H9 (cell line): ENCODE results near the gene SPOP. TPM values are rescaled to one million over a fixed set of nuclear protein-coding genes. Genes with fewer than 3 reads are reported as not detected.

Experiments
- DNase-seq: peaks from one replicate; pipeline ENCODE4 v3.0.0-alpha.2; 2017
- H2AFZ ChIP-seq: one replicate; pipeline ENCODE4 v1.6.1; 2013; ENCODE audit warnings: mild to moderate bottlenecking, low read length, control low read depth, moderate library complexity
- H2AK5ac ChIP-seq: 2 replicates; pipeline ENCODE4 v1.6.1; 2013; ENCODE audit warnings: low read length, control low read depth, mixed read lengths; ENCODE audit not compliant: insufficient read length
- H2BK120ac ChIP-seq: one replicate; pipeline ENCODE4 v1.6.1; 2013; ENCODE audit warnings: low read depth, mild to moderate bottlenecking, low read length, control low read depth, inconsistent platforms; ENCODE audit not compliant: poor library complexity, severe bottlenecking
- H2BK12ac ChIP-seq: 2 replicates; pipeline ENCODE4 v1.6.1; 2013; ENCODE audit warnings: low read length, control low read depth, mixed read lengths, low read depth; ENCODE audit not compliant: insufficient read length
- H2BK15ac ChIP-seq: 2 replicates; pipeline ENCODE4 v1.6.1; 2013; ENCODE audit warnings: low read depth, low read length, control low read depth
- H2BK20ac ChIP-seq: one replicate; pipeline ENCODE4 v1.6.1; 2013; ENCODE audit warnings: low read depth, mild to moderate bottlenecking, low read length, control low read depth, inconsistent platforms; ENCODE audit not compliant: poor library complexity, severe bottlenecking
- H2BK5ac ChIP-seq: 2 replicates; pipeline ENCODE4 v1.6.1; 2013; ENCODE audit warnings: low read length, control low read depth, mixed read lengths; ENCODE audit not compliant: insufficient read length
- H3K14ac ChIP-seq: 2 replicates; pipeline ENCODE4 v1.6.1; 2013; ENCODE audit warnings: low read length, control low read depth; ENCODE audit not compliant: insufficient read depth
- H3K18ac ChIP-seq: 2 replicates; pipeline ENCODE4 v1.6.1; 2013; ENCODE audit warnings: low read depth, mild to moderate bottlenecking, mixed read lengths, low read length, control low read depth; ENCODE audit not compliant: insufficient read length
- H3K23ac ChIP-seq: 2 replicates; pipeline ENCODE4 v1.6.1; 2013; ENCODE audit warnings: low read length, control low read depth, mixed read lengths, low read depth; ENCODE audit not compliant: insufficient read length
- H3K23me2 ChIP-seq: 2 replicates; pipeline ENCODE4 v1.6.1; 2013; ENCODE audit warnings: low read depth, mild to moderate bottlenecking, mixed read lengths, low read length, control low read depth; ENCODE audit not compliant: insufficient read length, poor library complexity, severe bottlenecking
- H3K27ac ChIP-seq: 2 replicates; pipeline ENCODE4 v1.5.1; 2013; ENCODE audit warnings: low read length, control low read depth, mixed read lengths, low read depth; ENCODE audit not compliant: insufficient read length
- H3K27me3 ChIP-seq: 2 replicates; pipeline ENCODE4 v1.6.1; 2013; ENCODE audit warnings: low read length, control low read depth, inconsistent platforms; ENCODE audit not compliant: insufficient read depth
- H3K4ac ChIP-seq: 2 replicates; pipeline ENCODE4 v1.6.1; 2013; ENCODE audit warnings: low read depth, mild to moderate bottlenecking, control low read depth, inconsistent platforms, low read length, moderate library complexity
- H3K4me1 ChIP-seq: 2 replicates; pipeline ENCODE4 v1.6.1; 2013; ENCODE audit warnings: low read length, control low read depth, inconsistent platforms; ENCODE audit not compliant: insufficient read depth
- H3K4me2 ChIP-seq: 2 replicates; pipeline ENCODE4 v1.6.1; 2013; ENCODE audit warnings: low read length, control low read depth, mixed read lengths; ENCODE audit not compliant: insufficient read length, insufficient read depth
- H3K56ac ChIP-seq: 2 replicates; pipeline ENCODE4 v1.6.1; 2013; ENCODE audit warnings: low read depth, mild to moderate bottlenecking, mixed read lengths, low read length, control low read depth; ENCODE audit not compliant: insufficient read length
- H3K79me1 ChIP-seq: 2 replicates; pipeline ENCODE4 v1.6.1; 2013; ENCODE audit warnings: low read depth, mild to moderate bottlenecking, moderate library complexity, low read length, control low read depth, inconsistent platforms; ENCODE audit not compliant: insufficient read depth, poor library complexity, severe bottlenecking
- H3K79me2 ChIP-seq: 2 replicates; pipeline ENCODE4 v1.6.1; 2013; ENCODE audit warnings: low read length, control low read depth, inconsistent platforms; ENCODE audit not compliant: insufficient read depth
- H3K9ac ChIP-seq: 2 replicates; pipeline ENCODE4 v1.6.1; 2013; ENCODE audit warnings: low read length, control low read depth, mixed read lengths; ENCODE audit not compliant: insufficient read length; ENCODE audit errors: extremely low read depth
- H3K9me3 ChIP-seq: one replicate; pipeline ENCODE4 v1.6.1; 2013; ENCODE audit warnings: low read depth, low read length, inconsistent platforms; ENCODE audit not compliant: control insufficient read depth
- H3T11ph ChIP-seq: one replicate; pipeline ENCODE4 v1.6.1; 2013; ENCODE audit warnings: mild to moderate bottlenecking, low read length, control low read depth, inconsistent platforms
- H4K20me1 ChIP-seq: one replicate; pipeline ENCODE4 v1.6.1; 2013; ENCODE audit not compliant: control insufficient read depth, insufficient read length, insufficient read depth
- H4K5ac ChIP-seq: 2 replicates; pipeline ENCODE4 v1.6.1; 2013; ENCODE audit warnings: low read depth, mild to moderate bottlenecking, mixed read lengths, low read length, control low read depth; ENCODE audit not compliant: insufficient read length
- H4K8ac ChIP-seq: replicated peaks from 2 replicates; pipeline ENCODE4 v1.6.1; 2013; ENCODE audit warnings: low read length, control low read depth, mixed read lengths, low read depth; ENCODE audit not compliant: insufficient read length
- H4K91ac ChIP-seq: 2 replicates; pipeline ENCODE4 v1.6.1; 2013; ENCODE audit warnings: low read depth, mild to moderate bottlenecking, moderate library complexity, mixed read lengths, low read length, control low read depth; ENCODE audit not compliant: insufficient read length
- H3K27ac Mint-ChIP-seq, 3 experiments: 2 replicates in 2 of 3; 3 replicates in 1 of 3; pipeline ENCODE4 v1.8.0; 2020 to 2021; ENCODE audit warnings: mixed read lengths in 3 of 3, mild to moderate bottlenecking in 1 of 3, moderate library complexity in 1 of 3
- H3K27me3 Mint-ChIP-seq: 2 replicates; pipeline ENCODE4 v1.8.0; 2021; ENCODE audit warnings: low read depth, mild to moderate bottlenecking, moderate library complexity, mixed read lengths
- H3K36me3 Mint-ChIP-seq, 3 experiments: 2 replicates in 2 of 3; 3 replicates in 1 of 3; pipeline ENCODE4 v1.8.0; 2020 to 2021; ENCODE audit warnings: low read depth in 3 of 3, mixed read lengths in 3 of 3; ENCODE audit not compliant: insufficient read depth in 1 of 3
- H3K4me1 Mint-ChIP-seq, 2 experiments: 2 replicates each; pipeline ENCODE4 v1.8.0; 2020; ENCODE audit warnings: mixed read lengths in 2 of 2
- H3K4me3 Mint-ChIP-seq, 2 experiments: 2 replicates in 1 of 2; 3 replicates in 1 of 2; pipeline ENCODE4 v1.8.0; 2020 to 2021; ENCODE audit warnings: mild to moderate bottlenecking in 2 of 2, mixed read lengths in 2 of 2, moderate library complexity in 1 of 2
- H3K9me3 Mint-ChIP-seq, 2 experiments: 2 replicates in 1 of 2; 3 replicates in 1 of 2; pipeline ENCODE4 v1.8.0; 2020; ENCODE audit warnings: mild to moderate bottlenecking in 2 of 2, mixed read lengths in 2 of 2, moderate library complexity in 1 of 2
- CTCF ChIP-seq: fragments of 200-600 bp; sonication (generic); conservative IDR thresholded peaks from 3 replicates; pipeline ENCODE4 v1.8.0; 2021; ENCODE audit warnings: antibody characterized with exemption, mild to moderate bottlenecking
- WGBS: extraction: QIAGEN DNeasy Blood & Tissue Kit; methylation state at CpG from one replicate; pipeline ENCODE4 v1.1.7; 2013; ENCODE audit warnings: missing lambda C conversion rate, low lambda C conversion rate, mixed read lengths; ENCODE audit not compliant: insufficient read length; ENCODE audit errors: extremely low coverage; 5-methylcytosine and 5-hydroxymethylcytosine counted together
- total RNA-seq: library from RNA; stranded (reverse); gene quantifications from 2 replicates; pipeline ENCODE4 v1.2.1, GENCODE V29; 2021

SPOP gene
- total RNA-seq, 1 experiment from 2014 or later: 33.7 TPM

DNA sequence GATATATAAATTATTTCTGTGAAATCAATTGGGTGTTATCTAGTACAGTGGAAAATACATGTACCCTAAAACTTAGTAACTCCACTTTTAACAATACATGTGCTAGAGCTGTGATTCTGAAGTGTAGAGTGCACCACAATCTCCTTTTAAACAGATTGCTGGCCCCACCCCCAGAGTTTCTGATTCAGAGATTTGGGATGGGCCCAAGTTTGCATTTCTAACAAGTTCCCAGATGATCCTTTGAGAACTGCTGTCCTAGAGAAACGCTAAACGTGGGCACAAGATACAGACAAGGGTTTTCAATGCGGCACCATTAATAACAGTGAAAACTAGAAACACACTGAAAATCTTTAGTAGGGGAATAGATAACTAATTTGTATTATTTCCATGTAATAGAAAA lies 53.0 kb downstream of the SPOP start:
- Histone ChIP-seq H3K27ac (no peak overlapping the region), H3K9me3 (no peaks in the 10 kb centered on the region), H3K18ac (no peak overlapping the region), H2BK15ac (no peak overlapping the region), H4K20me1 (no peaks in the 10 kb centered on the region), H3K9ac (no peak overlapping the region), H3K27me3 (no peaks in the 10 kb centered on the region), H2BK12ac (no peak overlapping the region), H3K23ac (no peak overlapping the region), H3K14ac (no peak overlapping the region), H2BK20ac (no peak overlapping the region), H2AFZ (no peak overlapping the region), H3K4me1 (no peaks in the 10 kb centered on the region; the same call in 1 of the 2 replicates), H3K79me2 (no peaks in the 10 kb centered on the region), H3K56ac (no peak overlapping the region), H3K4ac (no peak overlapping the region), H3T11ph (no peak overlapping the region), H4K5ac (no peak overlapping the region), H3K79me1 (no peaks in the 10 kb centered on the region), H4K8ac (no peak overlapping the region), H4K91ac (no peak overlapping the region), H2AK5ac (no peak overlapping the region), H3K23me2 (no peaks in the 10 kb centered on the region), H2BK120ac (no peak overlapping the region), H2BK5ac (no peak overlapping the region), H3K4me2 (no peak overlapping the region)
- TF ChIP-seq CTCF: no peak
- WGBS: no CpG with 5 or more reads among the region's 3 CpGs
- Mint-ChIP-seq H3K4me3 (no peak overlapping the region), H3K4me1 (peaks cover 0 to 2% of the 10 kb centered on the region in 2 experiments; a peak in 1 of 4 replicates), H3K9me3 (no peaks in the 10 kb centered on the region), H3K36me3 (peaks cover 3 to 21% (median 20%) of the 10 kb centered on the region in 3 experiments; a peak in 5 of 7 replicates), H3K27ac (peak overlapping the region in 1 of 3 experiments; percentile 35; a peak in 1 of 7 replicates), H3K27me3 (no peaks in the 10 kb centered on the region; the same call in 1 of the 2 replicates)
- no peak for DNase-seq
